Lung microvascular endothelial cell (primary cell): ENCODE data around the gene CILP2. TPM values are rescaled to one million over a fixed set of nuclear protein-coding genes. Genes with fewer than 3 reads are reported as not detected.

Experiments
- DNase-seq, 2 donors: peaks; one replicate each; pipeline versions ENCODE4 v3.0.0 to v3.0.0-alpha.2; 2010; ENCODE audit warnings: low read depth in 2 of 2
- total RNA-seq: library from RNA; depleted of rRNA; stranded (reverse); fragments of >200 nt; gene quantifications from 2 replicates; pipeline ENCODE4 v1.2.1, GENCODE V29; 2014

CILP2 gene
- total RNA-seq, 1 donor from 2014 or later, result not detected

DNA sequence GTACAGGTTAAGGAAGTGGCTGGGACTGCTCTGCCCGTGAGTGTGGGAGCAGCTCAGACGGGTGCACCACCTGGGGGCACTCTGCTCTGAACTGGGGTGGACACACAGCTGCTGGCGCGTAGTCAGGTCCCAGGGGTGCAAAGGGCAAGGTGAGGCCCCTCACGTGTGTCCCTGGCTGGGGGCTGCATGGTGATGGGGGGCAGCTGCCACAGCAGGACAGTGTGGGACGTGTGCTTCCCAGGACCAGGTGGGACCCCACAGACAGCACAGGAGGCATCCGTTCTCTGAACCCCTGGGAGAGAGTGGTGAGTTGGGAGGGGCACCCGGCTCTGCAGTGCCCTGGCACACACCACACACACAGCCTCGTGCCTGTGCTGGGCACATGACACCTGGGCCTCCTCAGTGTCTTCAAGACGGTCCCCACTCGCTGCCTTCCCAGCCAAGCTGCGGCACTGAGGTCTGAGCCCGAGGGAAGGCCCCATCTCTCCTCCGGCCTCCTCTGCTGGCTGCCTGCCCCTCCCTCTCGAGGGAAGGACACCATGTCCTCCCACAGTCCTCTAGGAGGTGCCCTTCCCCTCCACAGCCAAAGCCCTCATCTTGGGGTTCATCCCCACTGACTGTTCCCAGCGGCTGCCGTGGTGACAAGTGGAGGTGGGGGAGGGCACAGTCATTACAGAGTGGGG is 24.7 kb downstream of the CILP2 start:
- DNase-seq, result no peak

DNA sequence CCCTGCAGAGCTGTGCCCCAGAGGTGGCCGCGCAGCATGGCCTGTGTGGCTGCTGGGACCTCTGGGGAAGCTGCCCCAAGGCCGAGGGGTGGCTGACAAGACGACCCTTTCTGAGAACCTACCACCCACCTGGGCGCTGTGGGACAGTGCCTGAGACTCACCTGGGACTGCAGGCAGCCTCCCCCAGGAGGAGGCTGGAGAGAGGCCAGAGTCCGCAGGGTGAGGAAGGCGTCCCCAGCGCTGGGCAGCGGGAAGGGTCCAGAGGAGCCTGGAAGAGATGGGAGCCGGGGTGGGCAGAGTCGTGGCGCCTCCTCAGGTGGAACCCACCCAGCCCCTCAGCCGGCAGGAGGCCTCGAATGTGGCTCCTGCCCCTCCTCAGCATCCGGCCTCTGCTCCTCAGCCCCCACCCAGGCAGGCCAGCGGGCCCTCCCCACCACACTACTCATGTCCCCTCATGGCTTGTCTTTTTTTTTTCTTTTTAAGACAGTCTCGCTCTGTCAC is 25.3 kb downstream of the CILP2 start:
- DNase-seq, result no peak

DNA sequence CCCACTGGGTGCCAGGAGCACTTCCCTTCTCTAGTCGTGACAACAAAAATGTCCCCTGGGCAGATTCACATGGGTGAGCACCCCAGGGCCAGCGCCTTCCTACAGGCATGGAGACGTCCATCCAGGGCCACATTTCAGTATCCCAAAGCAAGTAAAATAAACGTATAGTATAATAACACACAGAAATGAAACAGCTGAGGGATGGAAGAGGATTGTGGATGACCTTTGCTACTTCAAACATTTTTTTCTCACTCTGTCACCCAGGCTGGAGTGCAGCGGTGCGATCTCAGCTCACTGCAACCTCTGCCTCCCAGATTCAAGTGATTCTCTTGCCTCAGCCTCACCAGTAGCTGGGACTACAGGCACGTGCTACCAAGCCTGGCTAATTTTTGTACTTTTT is 28.2 kb downstream of the CILP2 start:
- DNase-seq, result no peak

DNA sequence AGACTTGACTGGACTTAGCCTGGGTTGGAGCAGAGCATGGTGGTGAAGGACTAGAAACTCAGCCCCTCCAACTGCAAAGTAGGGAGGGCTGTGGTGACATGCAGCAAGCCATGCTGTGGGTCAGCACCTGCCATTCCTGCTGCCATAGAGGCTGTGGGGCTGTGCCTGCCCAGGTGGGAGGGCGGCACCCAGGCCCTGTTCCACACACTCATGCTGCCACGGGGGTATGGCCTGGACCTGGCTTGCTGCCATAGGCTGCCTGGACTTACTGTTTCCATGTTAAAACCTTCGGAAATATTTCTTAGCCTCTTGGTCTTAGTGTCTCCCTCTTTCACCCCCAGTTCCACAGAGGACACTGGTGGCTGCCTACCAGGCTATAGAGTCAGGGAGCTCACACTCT is 29.3 kb downstream of the CILP2 start:
- no peak for DNase-seq

DNA sequence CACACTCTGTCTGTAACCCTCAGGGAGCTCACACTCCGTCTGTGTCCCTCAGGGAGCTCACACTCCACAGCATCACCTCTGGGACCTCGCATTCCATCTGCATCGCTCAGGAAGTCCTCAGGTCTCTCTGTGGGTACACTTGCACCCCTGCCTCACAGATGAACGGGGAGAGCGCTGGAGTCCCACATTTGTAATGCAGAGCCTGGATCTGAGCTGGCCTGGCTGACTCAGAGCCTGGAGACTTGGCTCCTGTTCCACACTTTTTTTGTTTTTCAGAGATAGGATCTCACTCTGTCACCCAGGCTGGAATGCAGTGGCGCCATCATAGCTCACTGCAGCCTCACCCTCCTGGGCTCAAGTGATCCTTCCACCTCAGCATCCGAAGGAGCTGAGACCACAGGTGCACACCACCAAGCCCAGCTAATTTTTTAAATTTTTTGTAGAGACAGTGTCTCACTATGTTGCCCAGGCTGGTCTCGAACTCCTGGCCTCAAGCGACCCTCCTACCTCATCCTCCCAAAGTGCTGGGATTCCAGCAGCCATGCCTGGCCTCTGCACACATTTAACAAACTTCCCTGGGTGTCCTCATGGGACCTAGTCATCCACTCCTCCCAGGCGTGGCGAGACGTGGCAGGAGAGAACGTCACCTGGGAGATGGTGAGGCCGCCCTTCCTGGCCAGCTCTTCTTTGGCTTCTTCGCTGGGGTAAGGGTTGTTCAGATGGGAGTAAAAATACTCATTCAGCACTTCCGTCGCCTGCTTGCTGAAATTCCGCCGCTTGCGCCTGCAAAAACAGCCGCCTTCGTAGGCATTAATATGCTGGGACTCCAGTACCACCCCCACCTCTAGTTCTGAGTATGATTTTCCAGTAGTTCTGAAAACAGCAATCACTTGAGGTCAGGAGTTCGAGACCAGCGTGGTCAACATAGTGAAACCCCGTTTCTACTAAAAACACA is 31.0 kb downstream of the CILP2 start:
- DNase-seq, result no peak

DNA sequence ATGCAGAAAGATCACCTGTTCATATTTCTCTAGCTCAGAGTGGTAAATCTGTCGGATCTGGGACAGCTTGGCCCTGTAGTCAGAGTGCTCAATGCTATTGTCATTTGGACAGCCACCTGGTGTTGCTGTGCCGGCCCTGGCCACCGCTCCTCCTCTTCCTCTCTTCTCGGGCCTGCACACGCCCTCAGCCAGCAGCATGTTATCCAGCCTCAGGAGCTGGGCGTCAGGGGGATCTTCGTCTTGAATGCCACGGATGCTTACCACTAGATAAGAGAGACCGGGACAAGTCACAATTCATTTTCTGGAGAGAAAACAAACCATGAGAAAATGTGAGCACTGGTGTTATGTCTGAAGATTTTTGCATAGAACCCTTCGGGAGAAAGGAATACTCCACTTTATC is 32.5 kb downstream of the CILP2 start:
- DNase-seq, result no peak

DNA sequence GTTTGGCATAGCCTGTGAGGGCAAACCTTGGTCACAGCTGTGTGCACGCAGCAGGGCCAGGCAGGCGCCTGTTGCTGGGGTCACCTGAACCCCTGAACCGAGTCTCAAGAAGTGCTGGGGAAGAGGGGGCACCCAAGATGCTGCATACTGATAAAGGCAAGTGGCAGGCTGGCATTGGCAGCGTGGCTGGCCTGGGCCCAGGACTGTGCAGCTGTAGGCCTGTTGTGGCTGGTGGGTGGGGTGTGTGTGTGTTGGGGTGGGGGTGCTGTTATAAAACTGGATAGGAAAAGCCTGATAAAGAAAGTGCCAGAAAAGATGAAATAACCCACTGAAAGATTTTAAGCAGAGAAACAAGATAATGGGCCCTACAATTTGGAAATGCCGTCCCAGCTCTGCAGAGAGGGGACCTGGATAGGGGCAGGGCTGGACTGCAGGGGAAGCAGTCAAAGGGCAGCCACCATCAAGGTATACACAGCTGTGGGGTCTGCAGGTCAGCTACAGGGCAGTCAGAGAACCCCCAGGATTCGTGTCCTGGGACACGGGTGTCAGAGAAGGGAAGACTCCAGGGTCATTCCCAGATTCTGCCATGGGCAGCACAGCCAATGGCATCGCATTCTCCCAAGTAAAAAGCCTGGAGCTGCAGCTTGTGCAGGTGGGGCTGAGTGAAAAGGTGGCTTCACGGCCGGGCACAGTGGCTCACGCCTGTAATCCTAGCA is 33.2 kb downstream of the CILP2 start:
- DNase-seq, result no peak

DNA sequence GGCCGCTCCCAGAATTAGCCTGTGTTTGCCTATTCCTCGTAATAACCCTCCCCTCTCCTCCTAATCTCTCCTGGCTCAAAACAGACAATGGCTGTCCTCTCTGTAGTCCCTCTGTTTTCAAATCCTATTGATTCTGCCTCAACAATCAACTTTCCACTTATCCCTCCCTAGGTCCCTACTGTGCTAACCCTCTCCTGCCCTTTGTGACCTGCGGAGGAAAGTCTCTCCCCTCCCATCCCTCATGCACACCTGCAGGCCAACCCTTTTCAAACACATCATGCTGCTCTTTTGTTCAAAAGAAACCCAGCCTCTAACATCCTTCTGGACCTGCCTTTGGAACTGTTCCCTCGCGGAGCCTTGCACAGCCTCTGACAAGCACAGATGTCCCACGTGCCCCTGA is 37.3 kb downstream of the CILP2 start:
- DNase-seq, result no peak

DNA sequence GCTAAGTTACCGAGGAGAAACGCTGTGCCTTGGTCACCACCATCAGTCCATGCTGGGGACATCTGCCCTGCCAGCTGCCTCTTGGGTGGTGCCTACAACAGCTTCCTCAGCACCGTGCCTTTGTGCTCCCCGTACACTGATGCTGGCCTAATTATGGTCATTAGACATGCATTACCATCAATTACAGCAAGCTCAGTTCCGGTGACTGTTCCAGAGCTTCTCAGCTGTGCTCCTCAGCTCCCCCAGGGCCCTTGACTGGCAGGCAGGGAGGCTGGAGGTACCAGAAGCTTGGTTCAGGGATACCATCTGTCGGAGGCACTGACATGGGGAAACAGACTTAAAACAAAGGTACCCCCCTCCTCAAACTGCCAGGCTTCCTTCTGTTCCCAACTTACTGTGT is 40.2 kb downstream of the CILP2 start:
- DNase-seq, result no peak

DNA sequence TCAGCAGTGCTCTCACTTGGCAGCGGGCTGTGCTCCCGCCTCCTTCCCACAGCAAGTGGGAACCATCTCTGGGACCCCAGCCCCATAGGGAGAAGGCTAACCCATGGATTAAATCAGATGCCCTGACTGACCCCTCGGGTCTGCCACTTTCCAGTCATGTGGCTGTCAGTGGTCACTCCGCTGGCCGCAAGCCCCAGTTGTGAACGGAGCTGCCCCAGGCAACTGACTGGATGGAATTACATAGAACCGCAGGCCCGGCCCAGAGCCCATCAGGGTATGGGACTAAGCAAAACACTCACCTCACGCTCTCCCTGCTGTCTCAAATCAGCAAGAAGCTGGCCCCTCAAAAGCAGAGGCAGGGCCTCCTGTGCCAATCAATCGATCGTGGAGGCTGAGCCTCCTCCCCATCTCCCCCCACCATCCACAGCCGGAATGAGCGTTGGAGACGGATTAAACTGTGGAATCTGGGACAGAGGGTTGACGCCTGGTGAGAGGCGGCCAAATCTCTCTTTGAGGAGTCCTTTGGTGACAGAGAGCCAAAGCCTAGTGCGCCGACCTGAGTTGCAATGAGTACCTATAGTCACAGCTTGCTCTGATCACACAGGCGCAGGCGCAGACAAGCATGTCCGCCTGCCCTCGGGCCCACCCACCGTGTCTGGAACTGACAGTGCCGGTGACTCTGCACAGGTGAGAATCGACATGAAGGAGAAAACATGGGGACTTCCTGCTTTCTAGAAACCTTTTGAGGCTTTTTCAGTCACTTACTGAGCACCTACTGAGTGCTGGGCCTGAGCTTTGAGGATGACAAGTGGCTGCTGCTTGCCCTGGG is 41.7 kb downstream of the CILP2 start:
- DNase-seq, result no peak

DNA sequence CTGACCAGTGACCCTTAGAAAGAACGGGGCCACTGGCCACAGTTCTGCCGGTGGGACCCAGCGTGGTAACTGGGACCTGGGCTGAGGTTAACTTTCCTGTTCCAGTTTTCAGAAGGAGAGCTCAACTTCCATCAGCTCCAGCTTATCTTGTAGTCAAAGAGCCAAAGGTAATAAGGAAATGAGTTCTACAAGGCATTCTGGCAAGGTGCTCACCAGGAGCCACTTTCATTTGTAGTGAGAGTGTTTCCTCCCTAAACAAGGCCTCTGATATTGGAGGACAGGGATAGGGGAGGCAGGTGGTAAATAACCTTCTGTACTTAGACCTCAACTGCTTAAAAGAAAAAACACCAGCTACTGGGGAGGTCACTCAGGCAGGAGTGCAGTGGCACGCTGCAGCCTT is 42.4 kb downstream of the CILP2 start:
- no peak for DNase-seq

DNA sequence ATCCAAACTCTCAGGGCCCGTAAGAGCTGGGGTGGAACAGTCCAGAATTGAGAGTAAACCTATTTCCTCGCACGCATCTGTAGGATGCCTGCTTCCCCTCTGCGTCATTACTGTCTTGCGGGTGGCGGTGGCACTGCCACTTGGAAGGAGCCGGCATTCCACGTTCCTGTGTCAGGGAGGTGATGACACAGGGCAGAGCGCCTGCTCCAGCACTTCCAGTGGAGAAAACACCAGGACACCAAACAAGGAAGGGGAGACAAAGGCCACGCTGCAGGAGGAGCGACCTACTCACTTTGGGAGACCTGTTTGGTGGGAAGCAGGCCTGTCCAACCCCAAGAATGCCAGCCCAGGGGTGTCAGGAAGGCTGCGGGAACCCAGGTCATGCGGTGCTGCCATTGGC is 43.3 kb downstream of the CILP2 start:
- no peak for DNase-seq

DNA sequence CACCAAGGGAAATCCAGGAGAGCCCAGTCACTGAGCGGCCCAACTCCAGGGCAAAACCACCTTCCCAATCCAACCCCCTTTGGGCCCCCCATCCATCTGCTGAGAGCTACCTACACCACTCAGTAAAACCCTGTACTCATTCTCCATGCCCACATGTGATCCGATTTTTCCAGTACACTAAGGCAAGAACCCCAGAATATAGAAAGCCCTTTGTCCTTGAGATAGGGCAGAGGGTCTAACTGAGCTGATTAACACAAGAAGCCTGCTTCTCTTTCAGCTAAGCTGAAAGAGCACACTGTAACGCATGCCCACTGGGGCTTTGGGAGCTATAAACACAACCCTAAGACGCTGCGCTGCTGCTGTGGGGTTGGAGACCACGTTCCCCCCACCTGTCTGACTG is 44.4 kb downstream of the CILP2 start:
- no peak for DNase-seq

DNA sequence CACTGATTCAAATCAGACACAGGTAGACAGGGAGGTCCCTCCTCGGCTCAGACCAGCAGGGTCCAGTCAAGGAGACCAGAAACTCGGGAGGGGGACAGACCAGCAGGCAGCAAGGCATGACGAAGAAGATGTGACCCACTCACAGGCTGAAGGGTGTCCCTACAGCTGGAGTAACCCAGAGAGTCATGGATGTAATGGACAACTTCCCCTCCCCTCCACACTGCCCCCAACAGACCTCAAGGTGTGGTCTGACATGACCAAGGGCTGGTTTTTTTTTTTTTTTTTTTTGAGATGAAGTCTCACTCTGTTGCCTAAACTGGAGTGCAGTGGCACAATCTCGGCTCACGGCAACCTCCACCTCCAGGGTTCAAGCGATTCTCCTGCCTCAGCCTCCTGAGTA is 46.3 kb downstream of the CILP2 start:
- no peak for DNase-seq

DNA sequence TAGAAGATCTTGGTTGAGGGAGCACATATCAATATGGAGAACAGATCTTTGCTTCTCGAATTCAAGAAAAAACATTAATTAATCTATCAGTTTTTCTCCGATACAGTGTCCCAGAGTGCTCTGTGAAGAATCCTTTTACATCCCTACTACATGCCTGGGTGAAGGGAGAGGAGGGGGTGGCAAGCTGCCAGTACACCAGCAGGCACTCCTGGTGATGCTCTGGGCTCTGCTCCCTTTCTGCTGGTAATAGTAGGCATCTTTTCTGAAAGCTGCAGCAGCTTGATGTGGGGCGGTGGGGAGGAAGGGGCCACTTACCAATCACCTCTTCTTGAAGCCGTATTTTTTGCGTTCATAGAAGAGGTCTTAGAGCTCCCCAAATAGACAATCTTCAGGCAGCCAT is 49.7 kb downstream of the CILP2 start:
- no peak for DNase-seq

DNA sequence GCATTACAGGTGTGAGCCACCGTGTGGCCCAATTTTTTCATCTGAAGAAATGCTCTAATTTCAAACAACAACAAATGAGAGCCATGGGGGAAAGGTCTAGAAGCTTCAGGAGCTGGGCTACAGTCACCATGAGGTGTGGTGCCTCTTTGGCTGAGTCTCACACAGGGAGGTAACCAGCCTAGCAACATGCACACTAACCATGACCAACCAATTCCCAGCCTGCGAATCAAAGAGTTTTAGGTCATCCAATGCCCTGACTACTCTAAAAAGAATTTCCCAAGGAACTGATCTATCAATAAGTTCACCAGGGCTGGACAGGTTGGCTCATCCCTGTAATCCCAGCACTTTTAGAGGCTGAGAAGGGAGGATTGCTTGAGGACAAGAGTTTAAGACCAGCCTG is 50.5 kb downstream of the CILP2 start:
- no peak for DNase-seq

DNA sequence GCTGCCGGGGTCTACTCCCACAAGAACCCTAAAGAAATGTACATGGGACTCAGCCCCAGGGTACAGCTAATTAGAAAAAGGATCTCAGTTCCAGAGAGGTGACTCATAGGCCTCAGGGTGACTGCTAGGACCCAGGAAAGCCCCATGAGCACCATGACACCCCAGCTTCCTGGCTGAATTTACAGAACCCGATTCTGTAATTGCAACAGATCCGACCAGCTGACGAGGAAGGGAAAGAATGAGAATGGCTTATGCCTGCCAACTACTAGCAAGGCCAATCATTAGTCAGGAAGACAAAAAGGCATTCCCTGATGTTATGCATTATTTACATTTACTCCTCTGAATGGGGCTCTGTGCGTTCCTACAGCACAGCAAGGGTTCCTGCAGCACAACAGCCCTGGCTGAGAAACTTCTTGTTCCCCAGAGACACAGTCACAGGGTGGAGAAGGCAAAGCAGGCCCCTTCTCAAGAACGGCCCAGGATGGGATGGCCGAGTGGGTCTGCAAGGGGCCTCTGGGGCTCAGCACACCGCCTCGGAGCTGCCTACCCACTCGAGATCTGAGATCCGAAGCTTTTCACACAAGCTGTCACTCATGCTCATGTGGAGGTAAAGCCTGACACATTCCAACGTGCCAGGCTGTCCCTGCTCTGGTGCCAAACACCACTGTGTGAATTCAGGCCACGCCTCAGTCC is 53.2 kb downstream of the CILP2 start:
- peak in 1 of 2 donors; percentile 45 for DNase-seq

DNA sequence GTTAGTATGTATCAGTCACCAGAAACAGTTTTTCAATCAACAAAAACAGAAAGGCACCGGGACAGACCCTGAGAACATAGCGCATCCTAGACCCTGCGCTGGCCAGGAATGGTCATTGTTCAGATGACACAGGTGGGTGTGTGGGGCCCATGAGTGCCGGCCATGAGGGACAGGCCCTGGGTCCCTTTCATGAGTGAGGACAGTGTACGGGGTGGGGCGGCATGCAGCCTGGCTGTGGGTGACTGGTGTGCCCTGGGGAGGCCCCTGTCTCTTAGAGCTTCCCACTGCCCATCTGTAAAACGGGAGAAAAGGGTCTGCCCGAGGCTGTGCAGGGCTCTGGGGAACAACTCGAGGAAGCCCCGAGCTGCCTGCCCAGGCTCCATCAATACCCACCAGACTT is 54.6 kb downstream of the CILP2 start:
- DNase-seq, result no peak

DNA sequence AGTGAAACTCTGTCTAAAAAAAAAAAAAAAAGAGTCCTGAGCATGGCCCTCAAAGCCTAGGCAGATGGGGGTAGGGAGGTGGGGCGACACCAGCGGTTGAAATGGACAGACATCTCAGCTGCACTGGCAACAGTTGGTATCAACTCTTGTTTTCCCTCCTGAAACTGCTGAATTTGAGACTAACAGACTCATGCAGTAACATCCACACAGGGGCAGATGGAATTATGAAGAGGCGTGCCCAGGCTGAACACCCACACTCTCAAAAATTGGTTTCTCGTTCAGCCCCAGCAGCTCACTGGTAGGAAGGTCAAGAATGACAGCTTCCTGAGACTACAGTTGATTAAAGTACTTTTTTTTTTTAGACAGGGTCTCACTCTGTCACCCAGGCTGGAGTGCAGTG is 56.3 kb downstream of the CILP2 start:
- DNase-seq, result no peak

DNA sequence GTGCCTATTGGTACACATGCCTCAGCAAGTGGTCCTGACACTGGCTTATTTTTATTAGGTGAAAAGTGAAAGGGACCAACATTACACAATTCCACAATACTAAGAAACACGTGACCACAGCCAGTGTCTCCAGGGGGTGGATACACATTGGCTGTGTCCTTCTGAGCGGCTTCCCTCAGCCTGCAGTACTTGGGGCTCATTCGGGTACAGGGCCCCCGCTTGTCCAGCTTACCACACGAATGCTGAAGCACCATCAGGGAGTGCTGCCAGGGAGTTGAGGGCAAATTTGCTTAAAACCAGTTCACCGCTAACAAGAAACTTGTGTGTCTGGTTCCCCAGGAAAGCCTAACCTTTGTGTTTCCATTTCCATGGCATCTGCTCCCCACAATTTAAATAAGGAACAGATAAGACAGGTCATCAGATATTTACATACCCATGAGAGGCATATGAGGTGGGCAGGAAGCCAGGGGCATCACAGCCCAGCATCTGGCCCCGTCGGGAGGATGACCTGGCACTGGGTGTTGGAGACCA is 57.2 kb downstream of the CILP2 start:
- DNase-seq, result no peak
